Kidney tubule cell (primary cell): ENCODE measurements around the gene TMEM116.
"Not testable (repeated sequence)": the region's sequence is repeated elsewhere in the genome, so short reads cannot be mapped to it uniquely, and the experiment has no call there.

ENCODE experiments used
- DNase-seq: peaks from one replicate; pipeline ENCODE4 v3.0.0-alpha.2; 2018; ENCODE audit warnings: low spot score

The TMEM116 gene

DNA sequence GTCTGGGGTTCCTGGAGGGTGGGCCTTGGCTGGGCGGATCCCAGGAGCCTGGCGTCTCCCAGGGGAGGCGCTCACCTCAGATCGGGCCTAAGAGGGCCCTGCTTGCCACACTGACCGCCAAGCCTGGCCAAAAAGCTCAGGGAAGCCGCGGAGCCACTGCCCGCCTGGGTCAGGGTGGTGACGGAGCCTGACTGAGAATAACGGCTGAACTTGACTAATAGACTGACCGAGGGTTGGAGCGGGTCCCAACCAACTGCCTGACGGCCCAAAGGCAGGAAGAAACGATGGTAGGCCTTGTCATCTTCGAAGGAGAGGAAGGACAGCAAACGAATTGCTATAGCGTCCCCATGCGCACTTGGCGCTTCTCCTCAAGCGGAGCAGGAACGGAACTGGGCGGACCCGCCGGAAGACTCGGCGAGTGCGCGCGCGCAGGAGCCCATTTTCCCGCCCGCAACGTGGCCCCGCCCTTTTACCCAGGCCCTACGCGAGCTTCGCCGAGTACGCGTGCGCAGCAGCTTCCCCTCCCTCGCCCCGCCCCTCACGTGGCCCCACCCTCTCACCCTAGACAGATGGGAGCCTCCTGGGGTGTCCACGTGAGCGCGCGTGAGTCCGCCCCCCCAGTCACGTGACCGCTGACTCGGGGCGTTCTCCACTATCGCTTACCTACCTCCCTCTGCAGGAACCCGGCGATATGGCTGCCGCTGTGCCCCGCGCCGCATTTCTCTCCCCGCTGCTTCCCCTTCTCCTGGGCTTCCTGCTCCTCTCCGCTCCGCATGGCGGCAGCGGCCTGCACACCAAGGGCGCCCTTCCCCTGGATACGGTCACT, at the start of gene TMEM116, which contains the start of gene ERP29:
TMEM116 (minus strand) TSS at position 391 of the 826 bp plus-strand sequence. CDS start 7,895 bp downstream, outside the sequence.
ERP29 (plus strand) TSS at position 652 of the 826 bp plus-strand sequence; CDS start at position 692, 40 bp downstream.
- DNase-seq: peak; percentile 99

DNA sequence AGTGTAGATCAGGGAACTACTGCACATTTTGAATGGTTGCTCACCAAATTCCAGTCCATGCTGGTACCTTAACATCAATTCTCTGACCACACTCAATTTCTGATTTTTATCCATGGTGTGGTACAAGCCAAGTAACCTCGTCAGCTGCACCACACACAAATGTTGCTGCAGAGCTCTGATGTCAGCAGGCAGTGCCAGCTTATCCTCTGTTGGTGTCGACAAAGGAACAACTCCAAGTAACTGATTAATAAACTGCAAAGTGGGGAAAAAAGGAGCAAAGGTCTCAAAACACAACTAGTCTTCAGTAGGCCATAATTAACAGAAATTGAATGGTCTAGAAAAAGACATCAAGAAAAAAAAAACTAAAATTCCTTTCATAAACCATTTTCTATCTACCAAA, 48.2 kb upstream of the TMEM116 start:
- DNase-seq: no peak

DNA sequence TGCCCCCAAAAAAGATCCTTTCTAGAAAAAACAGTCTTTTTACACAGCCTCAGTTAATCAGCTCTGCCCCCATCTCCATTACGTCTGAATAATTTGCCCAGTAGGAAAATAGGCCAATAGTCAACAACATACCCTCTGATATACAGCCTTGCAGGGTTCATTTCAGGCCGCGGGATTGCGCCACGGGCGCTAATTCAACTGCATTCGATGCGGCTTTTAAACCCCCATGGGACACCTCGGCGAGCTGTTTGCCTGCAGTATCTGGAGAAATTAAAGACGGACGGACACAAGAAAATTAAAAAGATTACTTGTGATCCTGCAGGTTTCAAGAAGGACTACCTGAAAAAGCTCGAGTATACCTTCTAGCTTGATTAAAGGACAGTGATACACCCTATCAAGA, 36.4 kb upstream of the TMEM116 start:
- no peak for DNase-seq

- no peak for DNase-seq
Measured at GRCh38 chr12:112046003-112046402, 33.0 kb upstream of the TMEM116 start.

GRCh38 chr12:112036614-112037013, 23.6 kb upstream of the TMEM116 start:
- DNase-seq: not testable (repeated sequence)

GRCh38 chr12:112035219-112035785, 22.3 kb upstream of the TMEM116 start:
- no peak for DNase-seq

- no peak for DNase-seq
Measured at GRCh38 chr12:112032292-112032691, 19.3 kb upstream of the TMEM116 start.

GRCh38 chr12:112031472-112031871, 18.5 kb upstream of the TMEM116 start:
- no peak for DNase-seq

GRCh38 chr12:112029301-112029700, 16.3 kb upstream of the TMEM116 start:
- DNase-seq: no peak

DNA sequence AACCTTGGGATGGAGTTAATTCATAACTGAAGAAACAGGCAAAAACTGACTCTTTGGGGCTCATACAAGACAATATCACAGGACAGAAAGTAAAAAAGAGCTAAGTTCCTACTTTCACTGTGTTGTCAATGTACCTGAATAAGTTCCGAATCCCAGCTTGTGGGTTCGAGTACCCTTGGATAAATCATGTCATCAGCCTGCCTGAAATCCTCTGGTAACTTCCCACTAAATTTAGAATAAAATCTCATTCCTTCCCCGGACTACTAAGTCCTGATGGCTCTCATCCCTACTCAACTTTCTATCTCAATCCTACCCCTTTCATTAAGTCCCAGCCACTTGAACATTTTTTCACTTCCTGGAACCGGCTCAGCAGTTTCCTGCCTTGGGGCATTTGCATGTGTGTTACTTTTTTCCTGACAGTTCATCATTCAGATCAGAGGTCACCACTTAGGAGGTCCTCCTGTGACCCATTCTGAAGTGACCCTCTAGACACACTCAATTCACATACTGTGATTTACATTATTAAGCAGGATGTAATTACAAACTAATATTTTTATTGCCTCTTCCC, 12.9 kb upstream of the TMEM116 start:
- no peak for DNase-seq

DNA sequence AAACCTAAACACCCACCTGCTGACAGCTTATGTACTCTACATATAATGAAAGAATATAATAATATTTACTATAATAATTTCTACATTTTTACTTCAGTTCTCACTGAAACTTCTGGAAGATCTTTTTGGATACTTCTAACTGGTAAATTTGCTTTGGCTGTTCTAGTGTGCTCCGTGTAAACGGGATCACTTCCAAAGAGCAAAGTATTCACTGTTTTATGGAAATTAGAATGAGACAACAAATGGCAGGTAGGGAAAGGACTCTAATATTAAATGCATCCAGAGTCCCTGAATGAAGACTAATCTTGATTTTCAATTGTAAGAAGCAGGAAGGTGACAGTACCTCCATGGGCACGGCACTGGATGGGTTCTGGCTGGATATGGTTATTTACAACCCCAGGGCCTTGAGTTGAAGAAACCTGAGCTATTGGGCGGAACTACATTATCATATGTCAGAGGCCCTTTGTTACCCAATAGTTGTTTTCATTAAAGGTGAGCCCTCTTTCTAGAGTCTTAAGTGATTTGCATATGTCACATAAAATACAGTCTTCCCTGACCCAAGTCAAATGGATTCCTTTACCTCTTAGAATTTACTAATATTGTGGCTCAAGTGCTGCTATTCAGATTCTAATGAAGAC, 10.9 kb upstream of the TMEM116 start:
- no peak for DNase-seq

DNA sequence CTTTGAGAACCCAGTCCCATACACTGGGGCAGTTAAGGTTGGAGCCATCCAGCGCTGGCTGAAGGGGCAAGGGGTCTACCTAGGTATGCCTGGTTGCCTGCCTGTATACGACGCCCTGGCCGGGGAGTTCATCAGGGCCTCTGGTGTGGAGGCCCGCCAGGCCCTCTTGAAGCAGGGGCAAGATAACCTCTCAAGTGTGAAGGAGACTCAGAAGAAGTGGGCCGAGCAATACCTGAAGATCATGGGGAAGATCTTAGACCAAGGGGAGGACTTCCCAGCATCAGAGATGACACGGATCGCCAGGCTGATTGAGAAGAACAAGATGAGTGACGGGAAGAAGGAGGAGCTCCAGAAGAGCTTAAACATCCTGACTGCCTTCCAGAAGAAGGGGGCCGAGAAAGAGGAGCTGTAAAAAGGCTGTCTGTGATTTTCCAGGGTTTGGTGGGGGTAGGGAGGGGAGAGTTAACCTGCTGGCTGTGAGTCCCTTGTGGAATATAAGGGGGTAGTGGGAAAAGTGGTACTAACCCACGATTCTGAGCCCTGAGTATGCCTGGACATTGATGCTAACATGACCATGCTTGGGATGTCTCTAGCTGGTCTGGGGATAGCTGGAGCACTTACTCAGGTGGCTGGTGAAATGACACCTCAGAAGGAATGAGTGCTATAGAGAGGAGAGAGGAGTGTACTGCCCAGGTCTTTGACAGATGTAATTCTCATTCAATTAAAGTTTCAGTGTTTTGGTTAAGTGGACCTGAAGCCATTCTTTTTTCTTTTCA, 9.5 kb upstream of the TMEM116 start:
- no peak for DNase-seq

DNA sequence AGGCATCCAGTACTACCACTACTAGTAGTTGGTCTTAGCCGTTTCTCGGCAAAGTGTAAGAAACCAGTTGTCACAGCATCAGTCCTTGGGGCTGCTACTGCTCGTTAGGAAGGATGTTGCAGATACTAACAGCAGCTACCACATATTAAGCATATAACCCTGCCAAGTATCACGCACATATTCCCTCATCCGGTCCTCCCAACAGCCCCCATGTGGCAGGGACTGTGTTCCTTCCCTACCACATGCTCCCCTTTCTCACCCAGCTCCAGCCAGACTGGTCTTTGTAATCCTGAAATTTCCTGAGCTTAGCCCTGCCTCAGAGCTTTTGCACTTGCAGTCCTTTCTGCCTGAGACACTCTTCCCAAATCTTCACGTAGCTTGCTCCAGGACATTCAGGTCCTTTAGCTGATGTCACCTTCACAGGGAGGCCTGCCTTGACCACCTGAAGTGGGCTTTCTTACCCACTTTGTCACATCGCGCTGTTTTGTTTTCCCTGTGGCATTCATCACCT, 8.0 kb upstream of the TMEM116 start:
- no peak for DNase-seq

GRCh38 chr12:112018571-112019237, 5.7 kb upstream of the TMEM116 start:
- DNase-seq: no peak

GRCh38 chr12:112017041-112017440, 4.1 kb upstream of the TMEM116 start:
- no peak for DNase-seq

DNA sequence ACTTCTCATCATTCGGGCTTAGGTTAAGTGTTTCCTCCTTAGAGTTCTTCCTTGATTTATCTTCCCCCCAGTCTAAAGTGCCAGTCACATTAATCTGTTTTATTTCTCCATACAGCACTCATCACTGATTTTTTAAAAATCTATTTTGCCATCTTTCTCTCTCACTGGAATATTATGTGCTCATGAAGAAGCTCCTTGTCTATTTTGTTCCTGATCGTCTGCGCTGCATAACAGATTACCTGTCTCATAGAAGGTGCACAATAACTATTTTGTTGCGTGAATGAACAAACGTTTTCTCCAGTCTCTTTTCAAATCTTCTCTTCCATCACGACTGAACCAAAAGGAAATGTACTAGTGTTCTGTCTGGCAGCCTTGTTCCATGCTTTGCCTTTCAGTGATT, 3.0 kb upstream of the TMEM116 start:
- no peak for DNase-seq

DNA sequence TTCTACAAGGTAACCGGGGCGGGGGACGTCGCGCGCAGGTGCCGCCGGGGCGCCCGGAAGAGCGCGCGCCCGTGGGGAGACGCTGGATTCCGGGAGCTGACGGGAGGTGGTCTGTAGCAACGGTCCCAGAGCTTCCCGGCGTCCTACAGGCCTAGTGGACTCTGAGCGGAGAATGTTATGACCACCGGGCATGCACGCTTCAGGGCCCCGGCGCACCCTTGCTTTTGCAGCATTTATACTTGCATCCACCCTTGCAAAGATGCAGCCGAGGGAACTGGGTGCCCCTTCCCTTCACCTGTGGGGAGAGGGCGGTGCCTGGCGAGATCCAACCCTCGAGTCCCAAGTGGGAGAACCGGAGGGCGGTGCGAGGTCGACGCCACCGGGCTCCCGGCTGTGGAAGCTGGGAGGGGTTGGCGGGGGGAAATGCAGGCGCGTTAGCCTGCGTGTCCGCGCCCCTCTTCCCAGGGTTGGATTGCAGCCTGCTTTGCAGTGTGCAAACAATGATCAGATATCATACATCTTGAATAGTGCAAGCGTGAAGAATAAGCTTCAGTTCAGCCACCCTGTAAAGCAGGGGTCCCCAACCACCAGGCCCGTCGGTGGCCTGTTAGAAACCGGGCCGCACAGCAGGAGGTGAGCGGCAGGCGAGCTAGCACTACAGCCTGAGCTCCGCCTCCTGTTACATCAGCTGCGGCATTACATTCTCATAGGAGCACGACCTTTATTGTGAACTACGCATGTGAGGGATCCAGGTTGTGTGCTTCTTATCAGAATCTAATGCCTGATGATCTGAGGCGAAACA, 837 bp upstream of the TMEM116 start:
- peak; percentile 80 for DNase-seq

DNA sequence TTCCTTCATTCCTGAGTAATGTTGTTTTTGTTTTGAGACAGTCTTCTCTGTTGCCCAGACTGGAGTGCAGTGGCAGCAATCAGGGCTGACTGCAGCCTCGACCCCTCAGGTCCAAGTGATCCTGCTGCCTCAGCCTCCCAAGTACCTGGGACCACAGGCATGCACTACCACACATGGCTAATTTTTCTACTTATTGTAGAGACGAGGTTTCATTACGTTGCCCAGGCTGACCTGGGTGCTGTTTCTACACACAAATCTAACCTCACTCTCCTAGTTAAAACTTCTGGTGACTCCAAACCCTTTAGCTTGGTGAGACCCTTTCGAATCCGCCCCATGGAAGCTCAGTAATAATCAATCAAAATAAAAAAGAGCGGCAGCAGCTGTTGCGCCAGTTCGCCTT, 1.3 kb downstream of the TMEM116 start:
- no peak for DNase-seq

- no peak for DNase-seq
Measured at GRCh38 chr12:112010415-112011344, 2.3 kb downstream of the TMEM116 start.
